GM12801 (cell line): ENCODE measurements around the gene DDX42.

Source experiments
- CTCF ChIP-seq: IDR thresholded peaks from one replicate; pipeline ENCODE4 v1.5.1; 2011; ENCODE audit warnings: control low read depth; ENCODE audit not compliant: insufficient read length; ENCODE audit errors: extremely low read depth

Gene DDX42

GRCh38 chr17:63826468-63827001 is 52.6 kb downstream of the DDX42 start:
- TF ChIP-seq CTCF, result no peak

- no peak for TF ChIP-seq CTCF
These were observed 53.2 kb downstream of the DDX42 start, which contains the start of the genes FTSJ3 and PSMC5 for GRCh38 chr17:63827002-63827800. TSS of gene FTSJ3 (minus strand) at chr17:63827663. CDS start at chr17:63826902, 761 bp downstream. TSS of gene PSMC5 (plus strand) at chr17:63827431. CDS start at chr17:63827491, 60 bp downstream.

- TF ChIP-seq CTCF, result no peak
These were observed 53.8 kb downstream of the DDX42 start for GRCh38 chr17:63827801-63828221.

- TF ChIP-seq CTCF, result no peak
These were observed 55.0 kb downstream of the DDX42 start for GRCh38 chr17:63828936-63829335.

GRCh38 chr17:63830278-63830677 is 56.3 kb downstream of the DDX42 start:
- TF ChIP-seq CTCF, result no peak

GRCh38 chr17:63830904-63831491 is 57.0 kb downstream of the DDX42 start:
- no peak for TF ChIP-seq CTCF

- TF ChIP-seq CTCF, result no peak
These were observed 57.5 kb downstream of the DDX42 start for GRCh38 chr17:63831505-63831904.
